Heart right ventricle (tissue), 16 donors: ENCODE data around the gene CMPK2. TPM values are rescaled to one million over a fixed set of nuclear protein-coding genes. Genes with fewer than 3 reads are reported as not detected.

ENCODE experiments used
- ATAC-seq, 8 donors: fragments of 200-7000 bp; cut with Tn5 transposase; one replicate each; pipeline ENCODE4 v1.9.1; 2020; ENCODE audit warnings: mild to moderate bottlenecking in 8 of 8, moderate library complexity in 8 of 8, moderate number of reproducible peaks in 1 of 8
- DNase-seq, 2 donors: peaks; one replicate each; pipeline ENCODE4 v3.0.0-alpha.2; 2020
- H3K27ac ChIP-seq, 10 donors: fragments of 200-600 bp; sonication (generic) in 2 of 10; one replicate each; pipeline versions ENCODE4 v1.5.0 to v1.8.0; 2020 to 2022; ENCODE audit warnings: mild to moderate bottlenecking in 3 of 10
- H3K27me3 ChIP-seq, 7 donors: fragments of 200-600 bp; one replicate each; pipeline ENCODE4 v1.8.0; 2021 to 2022; ENCODE audit warnings: mild to moderate bottlenecking in 2 of 7
- H3K36me3 ChIP-seq, 9 donors: fragments of 200-600 bp; sonication (generic) in 1 of 9; one replicate each; pipeline versions ENCODE4 v1.5.0 to v1.8.0; 2020 to 2022; ENCODE audit warnings: mild to moderate bottlenecking in 2 of 9
- H3K4me1 ChIP-seq, 9 donors: fragments of 200-600 bp; sonication (generic) in 1 of 9; one replicate each; pipeline versions ENCODE4 v1.5.0 to v1.8.0; 2020 to 2022; ENCODE audit warnings: mild to moderate bottlenecking in 4 of 9
- H3K4me3 ChIP-seq, 10 donors: fragments of 200-600 bp; sonication (generic) in 2 of 10; one replicate each; pipeline versions ENCODE4 v1.5.0 to v1.8.0; 2020 to 2022; ENCODE audit warnings: mild to moderate bottlenecking in 7 of 10, moderate library complexity in 2 of 10
- H3K9me3 ChIP-seq, 11 donors: fragments of 200-600 bp in 10 of 11; sonication (generic) in 2 of 11; one replicate each; pipeline versions ENCODE4 v1.5.0 to v1.8.0; 2013 to 2022; ENCODE audit warnings: mild to moderate bottlenecking in 2 of 11, control low read depth in 1 of 11, moderate library complexity in 1 of 11
- CTCF ChIP-seq, 9 donors: fragments of 200-600 bp; sonication (generic) in 2 of 9; IDR thresholded peaks; one replicate each; pipeline versions ENCODE4 v1.5.0 to v1.8.0; 2021 to 2022; ENCODE audit warnings: antibody characterized with exemption in 9 of 9, mild to moderate bottlenecking in 5 of 9, moderate library complexity in 1 of 9
- WGBS, 2 donors: extraction: QIAGEN DNeasy Blood & Tissue Kit; methylation state at CpG; one replicate each; pipeline ENCODE4 v1.1.7; 2013; ENCODE audit warnings: inconsistent platforms in 1 of 2; 5-methylcytosine and 5-hydroxymethylcytosine counted together
- intact Hi-C, 10 donors: fragments of 100-400 bp; cut with DNase I; formaldehyde crosslinking; loops; one replicate each; pipeline versions ENCODE4 v1.11.1 to v1.14.2; 2022
- polyA plus RNA-seq, 2 donors: library from polyadenylated mRNA; stranded (reverse); fragments of 200-250 nt; gene quantifications; one replicate each; pipeline ENCODE4 v1.2.3, GENCODE V29; 2013
- total RNA-seq, 10 donors: library from RNA; stranded (reverse); fragmentation: NEBNext Ultra II Directional in 3 of 10; extraction: Animal tissue kit (Norgen Biotek cat#: 25700) in 3 of 10; gene quantifications; one replicate each; pipeline versions ENCODE4 v1.2.1 to v1.2.4, GENCODE V29; 2021 to 2023
- donor health status: Arrhythmogenic right ventricular cardiomyopathy.
- donor health status: ischemic (EF 13 %, LVEDD 7.1; RV severe dilation, severe dysfunction).
- donor health status: healthy with polysubstance abuse.
- donor health status: DM: no; HTN: yes; CAD: no.
- donor health status: DM: no; HTN: no; CAD: no.
- donor health status: ischemic (EF 25% LVEDD 6.9; RV normal size, moderate dysfunction).
- donor health status: ischemic (EF 25% LVEDD 5.7; RV mildly dilated, moderate dysfunction).
- donor health status: healthy.
- donor health status: DM: yes; HTN: yes; CAD: no.
- donor health status: Ischemic cardiomyopathy.
- donor health status: ischemic (EF 35%, LVEDD 5.7; RV mildly dilated, moderate dysfunction).
- donor health status: nonischemic (EF 11% LVEDD 7.7; RV severe dilation, severe dysfunction).
- donor health status: DM: yes; HTN: yes; CAD: no.
- donor health status: PGD.
- donor health status: ischemic (EF 29% LVEDD 5.4; RV normal size, mild dysfunction).
- donor health status: nonischemic (EF 23%, LVEDD 6.1; RV moderate dilation, normal function).

Gene CMPK2
- total and polyA plus RNA-seq, 12 donors: 2.4 to 21.4 (median 5.7) TPM

- ATAC-seq (no peak), DNase-seq (no peak)
- intact Hi-C loops: no loop called here
- no peak overlapping the region for H3K4me3 ChIP-seq
- H3K9me3 ChIP-seq: peaks cover 0 to 4% (median 0%) of the 10 kb centered on the region in 11 donors
- TF ChIP-seq CTCF (IDR thresholded peaks at IDR 0.05): no peak
- H3K36me3 ChIP-seq: no peaks in the 10 kb centered on the region
- no peaks in the 10 kb centered on the region for H3K27me3 ChIP-seq
- WGBS, 2 donors: 75 to 77% methylated on average over 3 of the region's 3 CpGs
- peaks cover 0 to 24% (median 5%) of the 10 kb centered on the region in 9 donors for H3K4me1 ChIP-seq
- H3K27ac ChIP-seq: no peak overlapping the region
Measured at GRCh38 chr2:6819668-6820067, 46.0 kb downstream of the CMPK2 start.

DNA sequence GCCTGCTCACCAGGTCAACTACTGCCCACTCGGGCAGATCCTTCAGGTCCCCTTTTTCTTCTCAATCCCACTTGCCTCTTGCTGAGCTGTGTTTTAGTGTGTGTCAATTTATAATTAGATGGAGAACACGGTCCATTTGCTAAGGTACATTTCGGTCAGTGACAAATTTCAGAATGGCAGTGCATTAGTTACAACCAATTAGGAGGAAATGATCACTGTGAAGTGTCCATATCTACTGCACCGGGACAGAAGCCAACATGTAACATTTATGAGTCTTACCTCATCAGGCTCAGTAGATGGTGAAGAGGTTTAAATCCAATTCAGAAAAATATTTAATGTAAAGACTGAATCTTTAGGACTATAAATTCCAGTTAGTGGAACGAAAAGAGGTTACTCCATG, 47.7 kb downstream of the CMPK2 start:
- intact Hi-C loops: no loop called here
- H3K27ac ChIP-seq: no peak overlapping the region
- DNase-seq: no peak
- H3K4me3 ChIP-seq: no peak overlapping the region
- WGBS, 2 donors: 72 to 74% methylated on average over 5 of the region's 5 CpGs
- no peaks in the 10 kb centered on the region for H3K36me3 ChIP-seq
- H3K27me3 ChIP-seq: peaks cover 0 to 3% (median 0%) of the 10 kb centered on the region in 7 donors
- TF ChIP-seq CTCF (IDR thresholded peaks at IDR 0.05): no peak
- H3K9me3 ChIP-seq: peaks cover 0 to 4% (median 0%) of the 10 kb centered on the region in 11 donors
- H3K4me1 ChIP-seq: peaks cover 0 to 27% (median 5%) of the 10 kb centered on the region in 9 donors
- ATAC-seq: no peak

DNA sequence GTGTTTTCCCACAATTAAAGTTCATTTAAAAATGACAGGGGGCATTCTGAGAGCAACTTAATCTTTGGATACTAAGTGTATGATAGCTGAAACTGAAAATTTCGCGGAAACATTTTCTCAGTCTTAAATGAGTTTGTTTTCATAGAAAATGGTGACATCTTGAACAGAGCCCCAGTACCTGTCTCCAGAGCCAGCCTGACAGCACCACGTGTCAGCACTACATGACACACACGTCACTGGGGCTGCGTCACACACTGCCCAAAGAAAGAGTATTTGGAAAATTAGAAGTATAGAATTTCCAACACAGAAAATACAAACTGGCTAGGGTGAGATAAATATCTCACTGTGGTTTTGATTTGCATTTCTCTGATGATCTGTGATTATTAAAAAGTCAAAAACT, 50.8 kb downstream of the CMPK2 start:
- peaks cover 0 to 8% (median 0%) of the 10 kb centered on the region in 9 donors for H3K4me1 ChIP-seq
- no peak overlapping the region for H3K27ac ChIP-seq
- ATAC-seq: no peak
- H3K9me3 ChIP-seq: peaks cover 0 to 4% (median 0%) of the 10 kb centered on the region in 11 donors
- WGBS, 2 donors: 90 to 92% methylated on average over 5 of the region's 5 CpGs
- no peak for TF ChIP-seq CTCF (IDR thresholded peaks at IDR 0.05)
- H3K4me3 ChIP-seq: no peak overlapping the region
- DNase-seq: no peak
- intact Hi-C loops: no loop called here
- peaks cover 0 to 20% (median 2%) of the 10 kb centered on the region in 7 donors for H3K27me3 ChIP-seq
- H3K36me3 ChIP-seq: no peaks in the 10 kb centered on the region

DNA sequence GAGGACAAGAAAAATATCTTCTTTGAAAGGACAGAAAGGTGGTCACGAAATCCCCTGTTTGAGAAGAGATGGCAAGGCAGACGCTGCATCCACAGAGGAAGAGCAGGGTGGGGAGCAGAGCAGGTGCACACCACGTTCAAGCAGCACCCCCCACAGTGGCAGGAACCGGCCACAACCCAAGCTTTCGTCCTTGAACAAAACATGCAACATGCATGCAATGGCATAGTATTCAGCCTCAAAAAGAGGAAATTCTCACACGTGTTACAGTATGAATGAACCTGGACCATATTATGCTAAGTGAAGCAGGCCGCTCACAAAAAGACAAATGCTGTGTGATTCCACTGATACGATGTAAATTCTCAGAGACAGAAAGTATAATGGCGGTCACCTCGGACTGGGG, 51.4 kb downstream of the CMPK2 start:
- Histone ChIP-seq H3K27ac (no peak overlapping the region), H3K4me3 (no peak overlapping the region), H3K4me1 (peaks cover 0 to 7% (median 0%) of the 10 kb centered on the region in 9 donors), H3K27me3 (peaks cover 0 to 20% (median 5%) of the 10 kb centered on the region in 7 donors), H3K9me3 (peaks cover 0 to 4% (median 0%) of the 10 kb centered on the region in 11 donors), H3K36me3 (no peaks in the 10 kb centered on the region)
- no peak for ATAC-seq
- TF ChIP-seq CTCF (IDR thresholded peaks at IDR 0.05): no peak
- intact Hi-C loops: no loop called here
- WGBS, 2 donors: 91 to 95% methylated on average over 10 of the region's 10 CpGs
- DNase-seq: no peak
